K562 (cell line): Measurements from ENCODE around the gene CPSF4L. TPM values are rescaled to one million over a fixed set of nuclear protein-coding genes. Genes with fewer than 3 reads are reported as not detected.

Experiments
- DEAF1 ChIP-seq: fragments of 450-650 bp; formaldehyde crosslinking; IDR thresholded peaks from 2 replicates; pipeline ENCODE4 v1.4.0; 2020; ENCODE audit warnings: mild to moderate bottlenecking, moderate library complexity
- ESRRA ChIP-seq: fragments of 450-650 bp; IDR thresholded peaks from 2 replicates; pipeline ENCODE4 v1.6.1; 2014; ENCODE audit warnings: low read depth, mild to moderate bottlenecking, moderate library complexity, borderline replicate concordance
- MGA ChIP-seq: fragments of 450-650 bp; IDR thresholded peaks from 2 replicates; pipeline ENCODE4 v1.6.1; 2016; ENCODE audit warnings: mild to moderate bottlenecking, moderate library complexity
- MTA3 ChIP-seq: fragments of 450-650 bp; formaldehyde crosslinking; IDR thresholded peaks from 2 replicates; pipeline ENCODE4 v1.6.1; 2017; ENCODE audit warnings: mild to moderate bottlenecking, borderline replicate concordance
- NFATC3 ChIP-seq: fragments of 450-650 bp; IDR thresholded peaks from 2 replicates; pipeline ENCODE4 v1.6.1; 2017; ENCODE audit warnings: mild to moderate bottlenecking
- polyA plus RNA-seq, 8 experiments: library from polyadenylated mRNA; depleted of rRNA in 4 of 8; stranded (reverse) in 5 of 8; unstranded in 3 of 8; fragments of >200 nt; fragmentation: Nextera tagmentation in 2 of 8; fragmentation: Illumina TruSeq in 1 of 8; extraction: Ambion mirVana in 2 of 8; extraction: Trizol in 1 of 8; gene quantifications; 2 replicates each; pipeline versions ENCODE4 v1.2.1 to v1.2.3, GENCODE V29; 2011 to 2014; ENCODE audit warnings: inconsistent platforms in 1 of 8, missing spikeins in 1 of 8
- total RNA-seq, 7 experiments: library from RNA; depleted of rRNA in 6 of 7; stranded (reverse); fragments of >200 nt in 6 of 7; fragmentation: Illumina TruSeq in 2 of 7; extraction: Trizol in 2 of 7; gene quantifications; 2 replicates each; pipeline versions ENCODE4 v1.2.1 to v1.2.3, GENCODE V29; 2011 to 2021; ENCODE audit warnings: low replicate concordance in 1 of 7
- TF ChIP-seq, protein P1 (sequence below): fragments of 150-350 bp; conservative IDR thresholded peaks from 2 replicates; pipeline ENCODE4 v1.6.1; 2014; ENCODE audit warnings: low read length
- TF ChIP-seq, protein P2 (sequence below): fragments of 250-450 bp; sonication (Bioruptor Pico); IDR thresholded peaks from 2 replicates; pipeline ENCODE4 v1.5.0; 2021; ENCODE audit warnings: mild to moderate bottlenecking, moderate library complexity

CPSF4L gene
- total and polyA plus RNA-seq, 9 of the 15 experiments (the other 6 are each of a cell fraction or from before 2014, with no cell fraction given): not detected

DNA sequence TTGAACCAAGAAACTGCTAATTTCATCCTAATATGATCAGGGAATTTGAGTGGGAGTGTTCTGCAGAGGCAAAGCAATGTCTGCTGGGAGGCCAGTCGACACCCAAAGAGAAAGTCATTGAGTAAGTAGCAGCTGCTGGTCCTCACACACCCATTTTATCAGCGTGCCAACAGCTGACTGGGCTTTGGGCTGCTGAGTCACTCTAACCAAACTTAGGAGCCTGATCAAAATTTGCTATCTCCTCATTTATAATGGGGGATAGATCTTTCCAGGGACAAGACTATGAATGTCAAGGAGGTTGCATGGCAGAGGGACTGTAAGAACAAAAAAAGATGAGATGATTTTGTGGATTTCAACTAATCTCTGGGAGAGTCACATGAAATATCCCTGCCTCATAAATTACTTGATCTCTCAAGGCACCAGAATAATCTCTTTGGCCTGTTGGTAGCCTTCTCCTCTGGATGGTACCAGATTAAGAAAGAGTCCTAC, 32.9 kb downstream of the CPSF4L start (continued):
- TF ChIP-seq, protein P1, sequence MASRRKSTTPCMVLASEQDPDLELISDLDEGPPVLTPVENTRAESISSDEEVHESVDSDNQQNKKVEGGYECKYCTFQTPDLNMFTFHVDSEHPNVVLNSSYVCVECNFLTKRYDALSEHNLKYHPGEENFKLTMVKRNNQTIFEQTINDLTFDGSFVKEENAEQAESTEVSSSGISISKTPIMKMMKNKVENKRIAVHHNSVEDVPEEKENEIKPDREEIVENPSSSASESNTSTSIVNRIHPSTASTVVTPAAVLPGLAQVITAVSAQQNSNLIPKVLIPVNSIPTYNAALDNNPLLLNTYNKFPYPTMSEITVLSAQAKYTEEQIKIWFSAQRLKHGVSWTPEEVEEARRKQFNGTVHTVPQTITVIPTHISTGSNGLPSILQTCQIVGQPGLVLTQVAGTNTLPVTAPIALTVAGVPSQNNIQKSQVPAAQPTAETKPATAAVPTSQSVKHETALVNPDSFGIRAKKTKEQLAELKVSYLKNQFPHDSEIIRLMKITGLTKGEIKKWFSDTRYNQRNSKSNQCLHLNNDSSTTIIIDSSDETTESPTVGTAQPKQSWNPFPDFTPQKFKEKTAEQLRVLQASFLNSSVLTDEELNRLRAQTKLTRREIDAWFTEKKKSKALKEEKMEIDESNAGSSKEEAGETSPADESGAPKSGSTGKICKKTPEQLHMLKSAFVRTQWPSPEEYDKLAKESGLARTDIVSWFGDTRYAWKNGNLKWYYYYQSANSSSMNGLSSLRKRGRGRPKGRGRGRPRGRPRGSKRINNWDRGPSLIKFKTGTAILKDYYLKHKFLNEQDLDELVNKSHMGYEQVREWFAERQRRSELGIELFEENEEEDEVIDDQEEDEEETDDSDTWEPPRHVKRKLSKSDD: no peak
- TF ChIP-seq MTA3 (peak; percentile 62; the same call in 1 of the 2 replicates), MGA (no peak), NFATC3 (no peak), DEAF1 (CRISPR knock-in tag) (no peak), ESRRA (0 out of 2 replicates have a peak, but pooled peaks have one; percentile 23)
- TF ChIP-seq, protein P2, sequence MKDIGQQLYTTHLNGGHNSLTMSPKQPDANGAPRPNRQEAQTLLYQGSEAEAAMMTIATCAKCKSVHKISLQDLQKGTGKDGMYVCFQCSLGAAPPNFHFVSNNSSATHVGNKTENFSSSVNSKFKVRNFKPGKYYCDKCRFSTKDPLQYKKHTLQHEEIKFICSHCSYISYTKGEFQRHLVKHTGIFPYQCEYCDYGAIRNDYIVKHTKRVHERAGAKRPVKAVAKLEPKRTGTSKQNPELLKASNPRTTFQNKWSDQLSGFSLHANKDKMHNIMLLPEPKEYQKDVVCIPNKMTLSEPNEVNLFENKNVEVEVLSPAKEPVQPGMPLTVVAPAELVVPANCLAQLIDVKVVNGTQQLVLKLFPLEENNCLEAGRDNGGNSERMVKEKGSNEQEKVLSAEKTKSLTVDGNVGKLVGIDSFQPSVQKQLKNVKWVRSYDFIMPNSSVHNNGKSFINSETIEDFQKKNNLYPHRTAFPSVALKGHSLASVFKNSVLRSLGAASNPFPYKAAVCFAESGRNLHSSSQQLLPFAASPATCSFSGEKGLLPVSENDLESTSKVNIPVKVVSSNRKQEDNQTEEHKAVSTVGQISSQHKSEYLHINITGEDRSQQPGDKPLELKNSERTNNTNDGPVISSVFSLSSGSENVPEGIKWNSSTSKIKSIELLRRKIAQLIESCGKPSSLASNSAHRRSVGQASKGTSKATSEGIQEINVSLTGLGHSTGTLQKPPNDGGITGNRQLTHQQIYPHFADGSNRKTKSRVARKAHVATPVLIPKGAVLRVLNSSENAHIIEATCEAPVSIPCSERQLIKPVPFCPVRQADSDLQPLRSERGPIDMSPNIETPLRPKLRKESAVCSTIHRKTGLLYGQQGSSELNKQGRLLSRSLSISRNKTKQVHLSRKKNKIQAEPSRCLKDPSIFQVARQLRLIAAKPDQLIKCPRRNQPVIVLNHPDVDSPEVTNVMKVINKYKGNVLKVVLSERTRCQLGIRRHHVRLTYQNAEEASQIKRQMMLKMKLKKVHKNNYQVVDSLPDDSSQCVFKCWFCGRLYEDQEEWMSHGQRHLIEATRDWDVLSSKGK (CRISPR knock-in tag): no peak
